ENCODE results near the gene TWNK. TPM values are rescaled to one million over a fixed set of nuclear protein-coding genes. Genes with fewer than 3 reads are reported as not detected.
"Not testable (repeated sequence)": the region's sequence is repeated elsewhere in the genome, so short reads cannot be mapped to it uniquely, and the experiment has no call there.

TWNK gene
- polyA plus RNA-seq, 5 donors: 7.9 to 12.8 (median 10.0) TPM

GRCh38 chr10:100972115-100972903 lies 15.0 kb upstream of the TWNK start:
- DNase-seq: no peak

GRCh38 chr10:100972904-100973535 lies 14.3 kb upstream of the TWNK start:
- no peak for DNase-seq

GRCh38 chr10:100975397-100975796 lies 11.9 kb upstream of the TWNK start:
- DNase-seq: not testable (repeated sequence)

- no peak for DNase-seq
These were observed 10.4 kb upstream of the TWNK start for GRCh38 chr10:100976906-100977305.

GRCh38 chr10:100977436-100977835 lies 9.9 kb upstream of the TWNK start:
- DNase-seq: no peak

- DNase-seq: no peak
These were observed 9.0 kb upstream of the TWNK start for GRCh38 chr10:100978121-100978900.

- DNase-seq: no peak
These were observed 8.5 kb upstream of the TWNK start for GRCh38 chr10:100978901-100979195.

GRCh38 chr10:100979791-100980272 lies 7.5 kb upstream of the TWNK start:
- no peak for DNase-seq

- DNase-seq: no peak
These were observed 7.0 kb upstream of the TWNK start for GRCh38 chr10:100980311-100980710.

GRCh38 chr10:100980711-100981110 lies 6.6 kb upstream of the TWNK start:
- no peak for DNase-seq

GRCh38 chr10:100981178-100981772 lies 6.1 kb upstream of the TWNK start:
- DNase-seq: no peak

- DNase-seq: no peak
These were observed 4.2 kb upstream of the TWNK start for GRCh38 chr10:100982916-100983830.

GRCh38 chr10:100983868-100984671 lies 3.3 kb upstream of the TWNK start:
- no peak for DNase-seq

- no peak for DNase-seq
These were observed 2.6 kb upstream of the TWNK start for GRCh38 chr10:100984672-100985177.

- DNase-seq: no peak
These were observed 2.0 kb upstream of the TWNK start for GRCh38 chr10:100985336-100985735.

GRCh38 chr10:100986623-100986951 lies 756 bp upstream of the TWNK start:
- DNase-seq: no peak

- no peak for DNase-seq
These were observed 324 bp downstream of the TWNK start for GRCh38 chr10:100987685-100988049.

- DNase-seq: no peak
These were observed 823 bp downstream of the TWNK start for GRCh38 chr10:100988166-100988565.

GRCh38 chr10:100989088-100989487 lies 1.7 kb downstream of the TWNK start:
- DNase-seq: no peak

- no peak for DNase-seq
These were observed 6.8 kb downstream of the TWNK start for GRCh38 chr10:100993986-100994708.
